ENCODE data around the gene DOK4. TPM values are rescaled to one million over a fixed set of nuclear protein-coding genes. Genes with fewer than 3 reads are reported as not detected.

DOK4 gene
- total RNA-seq (2021; ENCODE audit: unreplicated experiment) (6.8 TPM), Bru-seq, nascent RNA (percentile 34 among the genes with signal in this experiment), BruChase-seq, experiment 1, labeled RNA remaining after a 2-hour chase (percentile 40 among the genes with signal in this experiment), BruChase-seq, experiment 2, labeled RNA remaining after a 6-hour chase (percentile 47 among the genes with signal in this experiment)
- 11.1 TPM for polyA plus RNA-seq (2012; ENCODE audit: insufficient read length)
- long read RNA-seq, transcript DOK4-201 (9 exons, 2,772 nt) = major isoform, 10 of 30 reads
- long read RNA-seq, transcript DOK4-218 (8 exons, 1,848 nt) = minor isoform, 8 of 30 reads
- long read RNA-seq, partial matches to known transcripts = 4 of 30 reads
- long read RNA-seq, other reads (novel, unspliced or antisense) = 7 of 30 reads

- no peaks in the 10 kb centered on the region for H3K9me3 ChIP-seq (ENCODE audit: control insufficient read depth, insufficient read depth, low read depth, low read length)
- H3K36me3 ChIP-seq (ENCODE audit: control insufficient read depth, insufficient read depth, low read length) = no peaks in the 10 kb centered on the region
- peak within 1 kb of the TSS; percentile 52 to 66 for H3K4me3 ChIP-seq (ENCODE audit: low read depth in 2 of 2, low read length in 2 of 2)
- TF ChIP-seq, protein P1, sequence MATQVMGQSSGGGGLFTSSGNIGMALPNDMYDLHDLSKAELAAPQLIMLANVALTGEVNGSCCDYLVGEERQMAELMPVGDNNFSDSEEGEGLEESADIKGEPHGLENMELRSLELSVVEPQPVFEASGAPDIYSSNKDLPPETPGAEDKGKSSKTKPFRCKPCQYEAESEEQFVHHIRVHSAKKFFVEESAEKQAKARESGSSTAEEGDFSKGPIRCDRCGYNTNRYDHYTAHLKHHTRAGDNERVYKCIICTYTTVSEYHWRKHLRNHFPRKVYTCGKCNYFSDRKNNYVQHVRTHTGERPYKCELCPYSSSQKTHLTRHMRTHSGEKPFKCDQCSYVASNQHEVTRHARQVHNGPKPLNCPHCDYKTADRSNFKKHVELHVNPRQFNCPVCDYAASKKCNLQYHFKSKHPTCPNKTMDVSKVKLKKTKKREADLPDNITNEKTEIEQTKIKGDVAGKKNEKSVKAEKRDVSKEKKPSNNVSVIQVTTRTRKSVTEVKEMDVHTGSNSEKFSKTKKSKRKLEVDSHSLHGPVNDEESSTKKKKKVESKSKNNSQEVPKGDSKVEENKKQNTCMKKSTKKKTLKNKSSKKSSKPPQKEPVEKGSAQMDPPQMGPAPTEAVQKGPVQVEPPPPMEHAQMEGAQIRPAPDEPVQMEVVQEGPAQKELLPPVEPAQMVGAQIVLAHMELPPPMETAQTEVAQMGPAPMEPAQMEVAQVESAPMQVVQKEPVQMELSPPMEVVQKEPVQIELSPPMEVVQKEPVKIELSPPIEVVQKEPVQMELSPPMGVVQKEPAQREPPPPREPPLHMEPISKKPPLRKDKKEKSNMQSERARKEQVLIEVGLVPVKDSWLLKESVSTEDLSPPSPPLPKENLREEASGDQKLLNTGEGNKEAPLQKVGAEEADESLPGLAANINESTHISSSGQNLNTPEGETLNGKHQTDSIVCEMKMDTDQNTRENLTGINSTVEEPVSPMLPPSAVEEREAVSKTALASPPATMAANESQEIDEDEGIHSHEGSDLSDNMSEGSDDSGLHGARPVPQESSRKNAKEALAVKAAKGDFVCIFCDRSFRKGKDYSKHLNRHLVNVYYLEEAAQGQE (IDR thresholded peaks at IDR 0.05; ENCODE audit: insufficient read depth in 1 of 2, low read depth in 2 of 2, low read length in 1 of 2) = no peak
- no peak for TF ChIP-seq POLR2AphosphoS5 (IDR thresholded peaks at IDR 0.05; ENCODE audit: low read depth, low read length)
- TF ChIP-seq CTCF (IDR thresholded peaks at IDR 0.05) = no peak
- TF ChIP-seq SIN3A (IDR thresholded peaks at IDR 0.05; ENCODE audit: borderline replicate concordance, insufficient read depth, low read depth, low read length) = no peak
- no peak for TF ChIP-seq TCF7L2 (IDR thresholded peaks at IDR 0.05; ENCODE audit: low read depth, low read length)
- CTCF ChIA-PET = no interaction called here
- intact Hi-C loops (cut with micrococcal nuclease; ENCODE audit: unreplicated experiment) (no loop called here), in situ Hi-C loops (cut with HindIII; ENCODE audit: low pct_unique_long_range_greater_than_20kb, low sequenced_read_pairs) (no loop called here)
- no peak within 1 kb of the TSS for H3K27ac ChIP-seq (ENCODE audit: low read length)
- POLR2A ChIA-PET = interaction anchor here (0.6 kb wide), 1 partner anchor 11 kb away, joined by 9 read pairs; no protein-coding TSS in a partner anchor
- ATAC-seq (peak; percentile 96), DNase-seq (ENCODE audit: low read depth, low spot score) (no peak)
- H3K4me1 ChIP-seq (ENCODE audit: control insufficient read depth, insufficient read depth, low read length) = no peaks in the 10 kb centered on the region
- no TSS peak for BruUV-seq (replicated peaks)
- H3K27me3 ChIP-seq (ENCODE audit: control insufficient read depth, insufficient read depth, low read length) = no peaks in the 10 kb centered on the region
Measured at GRCh38 chr16:57485916-57486857, at the start of gene DOK4. TSS of gene DOK4 (minus strand) at chr16:57486493. CDS start at chr16:57479507, 6,986 bp downstream.

GRCh38 chr16:57535680-57536305 is 49.5 kb upstream of the DOK4 start:
- H3K4me3 ChIP-seq (ENCODE audit: low read depth in 2 of 2, low read length in 2 of 2) = peak overlapping the region; percentile 64 to 65
- peak; percentile 18 for DNase-seq (ENCODE audit: low read depth, low spot score)
- POLR2A ChIA-PET = no interaction called here
- no peaks in the 10 kb centered on the region for H3K36me3 ChIP-seq (ENCODE audit: control insufficient read depth, insufficient read depth, low read length)
- in situ Hi-C loops (cut with HindIII; ENCODE audit: low pct_unique_long_range_greater_than_20kb, low sequenced_read_pairs) = no loop called here
- ATAC-seq = peak; percentile 99
- H3K9me3 ChIP-seq (ENCODE audit: control insufficient read depth, insufficient read depth, low read depth, low read length) = no peaks in the 10 kb centered on the region
- H3K27ac ChIP-seq (ENCODE audit: low read length) = peak overlapping the region; percentile 80
- intact Hi-C loops (cut with micrococcal nuclease; ENCODE audit: unreplicated experiment) = no loop called here
- CTCF ChIA-PET = no interaction called here
- TF ChIP-seq SIN3A (IDR thresholded peaks at IDR 0.05; ENCODE audit: borderline replicate concordance, insufficient read depth, low read depth, low read length) = no peak
- TF ChIP-seq, protein P1 (IDR thresholded peaks at IDR 0.05; ENCODE audit: insufficient read depth in 1 of 2, low read depth in 2 of 2, low read length in 1 of 2) = no peak
- TF ChIP-seq POLR2AphosphoS5 (IDR thresholded peaks at IDR 0.05; ENCODE audit: low read depth, low read length) = no peak
- TF ChIP-seq CTCF (IDR thresholded peaks at IDR 0.05) = no peak
- TF ChIP-seq TCF7L2 (IDR thresholded peaks at IDR 0.05; ENCODE audit: low read depth, low read length) = no peak
- H3K27me3 ChIP-seq (ENCODE audit: control insufficient read depth, insufficient read depth, low read length) = no peaks in the 10 kb centered on the region
- peaks cover 12% of the 10 kb centered on the region for H3K4me1 ChIP-seq (ENCODE audit: control insufficient read depth, insufficient read depth, low read length)
- BruUV-seq (replicated peaks) = no TSS peak

Data from Panc1 (cell line).